ENCODE measurements around the gene TRPM1. TPM values are rescaled to one million over a fixed set of nuclear protein-coding genes. Genes with fewer than 3 reads are reported as not detected.

The TRPM1 gene
- not detected for total RNA-seq
- long read RNA-seq: 0 reads

- no peak for DNase-seq
- intact Hi-C loops (cut with DNase I, micrococcal nuclease): no loop called here
- no peak for ATAC-seq
These were observed at the start of gene TRPM1 for GRCh38 chr15:31101262-31102038. Gene TRPM1, minus strand, starts transcription at chr15:31101725. Its CDS starts 20,370 bp downstream, at chr15:31081355.

GRCh38 chr15:31150732-31151231, 49.3 kb upstream of the TRPM1 start:
- no peak for DNase-seq
- intact Hi-C loops (cut with DNase I, micrococcal nuclease): no loop called here
- no peak for ATAC-seq

- ATAC-seq (no peak), DNase-seq (no peak)
- intact Hi-C loops (cut with DNase I, micrococcal nuclease): no loop called here
These were observed 48.5 kb upstream of the TRPM1 start for GRCh38 chr15:31149987-31150386.

- intact Hi-C loops (cut with DNase I, micrococcal nuclease): no loop called here
- DNase-seq: no peak
These were observed 47.6 kb upstream of the TRPM1 start for GRCh38 chr15:31149088-31149505.

GRCh38 chr15:31148297-31149087, 47.0 kb upstream of the TRPM1 start:
- ATAC-seq: no peak
- intact Hi-C loops (cut with DNase I, micrococcal nuclease): no loop called here

More at GRCh38 chr15:31149088-31149505, 47.6 kb upstream of the TRPM1 start:
- no peak for ATAC-seq

GRCh38 chr15:31147944-31148296, 46.4 kb upstream of the TRPM1 start:
- no peak for ATAC-seq

More at GRCh38 chr15:31148297-31149087, 47.0 kb upstream of the TRPM1 start:
- no peak for DNase-seq

GRCh38 chr15:31147456-31147855, 45.9 kb upstream of the TRPM1 start:
- ATAC-seq (no peak), DNase-seq (no peak)
- intact Hi-C loops (cut with DNase I, micrococcal nuclease): no loop called here

More at GRCh38 chr15:31147944-31148296, 46.4 kb upstream of the TRPM1 start:
- intact Hi-C loops (cut with DNase I, micrococcal nuclease): no loop called here
- no peak for DNase-seq

- intact Hi-C loops (cut with DNase I, micrococcal nuclease): no loop called here
- ATAC-seq: no peak
- no peak for DNase-seq
These were observed 43.9 kb upstream of the TRPM1 start for GRCh38 chr15:31145271-31145911.

GRCh38 chr15:31141792-31142191, 40.3 kb upstream of the TRPM1 start:
- DNase-seq (no peak), ATAC-seq (no peak)
- intact Hi-C loops (cut with DNase I, micrococcal nuclease): no loop called here

GRCh38 chr15:31136607-31137328, 35.2 kb upstream of the TRPM1 start:
- no peak for DNase-seq
- no peak for ATAC-seq
- intact Hi-C loops (cut with DNase I, micrococcal nuclease): no loop called here

GRCh38 chr15:31136016-31136415, 34.5 kb upstream of the TRPM1 start:
- intact Hi-C loops (cut with DNase I, micrococcal nuclease): no loop called here

GRCh38 chr15:31135523-31135922, 34.0 kb upstream of the TRPM1 start:
- intact Hi-C loops (cut with DNase I, micrococcal nuclease): no loop called here
- DNase-seq (no peak), ATAC-seq (no peak)

More at GRCh38 chr15:31136016-31136415, 34.5 kb upstream of the TRPM1 start:
- ATAC-seq (no peak), DNase-seq (no peak)

GRCh38 chr15:31133890-31134289, 32.4 kb upstream of the TRPM1 start:
- ATAC-seq: no peak
- intact Hi-C loops (cut with DNase I, micrococcal nuclease): no loop called here
- no peak for DNase-seq

GRCh38 chr15:31131853-31132375, 30.4 kb upstream of the TRPM1 start:
- intact Hi-C loops (cut with DNase I, micrococcal nuclease): no loop called here
- no peak for ATAC-seq

GRCh38 chr15:31130576-31131237, 29.2 kb upstream of the TRPM1 start:
- no peak for ATAC-seq
- intact Hi-C loops (cut with DNase I, micrococcal nuclease): no loop called here
- no peak for DNase-seq

More at GRCh38 chr15:31131853-31132375, 30.4 kb upstream of the TRPM1 start:
- no peak for DNase-seq

GRCh38 chr15:31129769-31130303, 28.3 kb upstream of the TRPM1 start:
- intact Hi-C loops (cut with DNase I, micrococcal nuclease): no loop called here

GRCh38 chr15:31128919-31129768, 27.6 kb upstream of the TRPM1 start:
- ATAC-seq (peak; percentile 92), DNase-seq (peak; percentile 27 to 85)
- intact Hi-C loops (cut with DNase I, micrococcal nuclease): no loop called here

More at GRCh38 chr15:31129769-31130303, 28.3 kb upstream of the TRPM1 start:
- ATAC-seq (peak; percentile 8), DNase-seq (no peak)
